IMR-90 (cell line): Measurements from ENCODE around the gene CNOT6. TPM values are rescaled to one million over a fixed set of nuclear protein-coding genes. Genes with fewer than 3 reads are reported as not detected.

Source experiments
- ATAC-seq: fragments of 200-7000 bp; cut with Tn5 transposase; 2 replicates; pipeline ENCODE4 v1.9.1; 2020; ENCODE audit warnings: low read depth, mild to moderate bottlenecking, moderate library complexity
- BruUV-seq: library from RNA; stranded (reverse); fragments of 400-500 nt; replicated peaks from 2 replicates; lab custom pipeline; 2021; lab: Mats Ljungman, UMichigan
- CTCF ChIA-PET: fragments of 300-600 bp; formaldehyde crosslinking; extraction: SDS; loops from one replicate; lab custom pipeline; 2021; ENCODE audit warnings: antibody characterized with exemption; lab: Yijun Ruan, JAX
- POLR2A ChIA-PET: fragments of 300-600 bp; sonication (Branson Sonifier 250); formaldehyde crosslinking; loops from one replicate; lab custom pipeline; 2022; ENCODE audit warnings: antibody characterized with exemption; ENCODE audit not compliant: unreplicated experiment; lab: Charles Lee
- DNase-seq: peaks from one replicate; pipeline ENCODE4 v3.0.0; 2013
- H2AFZ ChIP-seq: replicated peaks from 2 replicates; pipeline ENCODE3; 2013; ENCODE audit warnings: low read length, mild to moderate bottlenecking; ENCODE audit not compliant: poor library complexity
- H2AK5ac ChIP-seq: 2 replicates; pipeline ENCODE4 v1.6.1; 2013; ENCODE audit warnings: low read depth, low read length, inconsistent platforms
- H2AK9ac ChIP-seq: replicated peaks from 2 replicates; pipeline ENCODE3; 2013; ENCODE audit warnings: mild to moderate bottlenecking, low read depth, low read length, moderate library complexity; ENCODE audit not compliant: poor library complexity
- H2BK120ac ChIP-seq: 2 replicates; pipeline ENCODE4 v1.6.1; 2013; ENCODE audit warnings: low read depth, low read length, inconsistent platforms
- H2BK15ac ChIP-seq: 3 replicates; pipeline ENCODE4 v1.6.1; 2013; ENCODE audit warnings: low read depth, low read length, inconsistent platforms
- H2BK20ac ChIP-seq: 2 replicates; pipeline ENCODE4 v1.6.1; 2013; ENCODE audit warnings: low read depth, mild to moderate bottlenecking, inconsistent platforms, low read length, moderate library complexity
- H2BK5ac ChIP-seq: 2 replicates; pipeline ENCODE4 v1.6.1; 2013; ENCODE audit warnings: mild to moderate bottlenecking, low read depth, low read length, inconsistent platforms; ENCODE audit not compliant: poor library complexity, severe bottlenecking
- H3K14ac ChIP-seq: replicated peaks from 2 replicates; pipeline ENCODE4 v1.6.1; 2013; ENCODE audit warnings: low read depth, low read length, inconsistent platforms
- H3K18ac ChIP-seq: 2 replicates; pipeline ENCODE4 v1.6.1; 2013; ENCODE audit warnings: low read depth, low read length, control low read depth
- H3K23ac ChIP-seq: 2 replicates; pipeline ENCODE4 v1.6.1; 2013; ENCODE audit warnings: low read depth, low read length, inconsistent platforms
- H3K27ac ChIP-seq: 2 replicates; pipeline ENCODE4 v1.5.1; 2013; ENCODE audit warnings: mild to moderate bottlenecking, control low read depth, low read length; ENCODE audit not compliant: insufficient read depth
- H3K27me3 ChIP-seq: 2 replicates; pipeline ENCODE4 v1.6.1; 2013; ENCODE audit warnings: low read length; ENCODE audit not compliant: control insufficient read depth, insufficient read depth
- H3K36me3 ChIP-seq: 2 replicates; pipeline ENCODE4 v1.6.1; 2013; ENCODE audit warnings: low read length, mixed read lengths; ENCODE audit not compliant: control insufficient read depth, insufficient read depth
- H3K4ac ChIP-seq: 2 replicates; pipeline ENCODE4 v1.6.1; 2013; ENCODE audit warnings: low read depth, low read length, inconsistent platforms
- H3K4me1 ChIP-seq: 2 replicates; pipeline ENCODE4 v1.6.1; 2013; ENCODE audit warnings: low read length, mixed read lengths; ENCODE audit not compliant: control insufficient read depth, insufficient read depth
- H3K4me2 ChIP-seq: 2 replicates; pipeline ENCODE4 v1.6.1; 2013; ENCODE audit warnings: low read depth, mild to moderate bottlenecking, control low read depth, low read length, moderate library complexity
- H3K4me3 ChIP-seq: 2 replicates; pipeline ENCODE4 v1.5.1; 2013; ENCODE audit warnings: low read depth, mild to moderate bottlenecking, control low read depth, low read length, moderate library complexity; ENCODE audit not compliant: insufficient read depth
- H3K56ac ChIP-seq: 2 replicates; pipeline ENCODE4 v1.6.1; 2013; ENCODE audit warnings: low read length, inconsistent platforms; ENCODE audit not compliant: insufficient read depth; ENCODE audit errors: extremely low read depth
- H3K79me1 ChIP-seq, 2 experiments: 2 replicates each; pipeline ENCODE4 v1.6.1; 2013; ENCODE audit warnings: low read length in 2 of 2, inconsistent platforms in 1 of 2, low read depth in 1 of 2
- H3K9ac ChIP-seq: 2 replicates; pipeline ENCODE4 v1.6.1; 2013; ENCODE audit warnings: low read depth, low read length, control low read depth
- H3K9me1 ChIP-seq: 2 replicates; pipeline ENCODE4 v1.6.1; 2013; ENCODE audit warnings: low read length, inconsistent platforms; ENCODE audit not compliant: insufficient read depth
- H3K9me3 ChIP-seq: 2 replicates; pipeline ENCODE4 v1.6.1; 2013; ENCODE audit warnings: low read length; ENCODE audit not compliant: control insufficient read depth, insufficient read depth
- H4K20me1 ChIP-seq: 2 replicates; pipeline ENCODE4 v1.6.1; 2013; ENCODE audit warnings: low read length, inconsistent platforms; ENCODE audit not compliant: insufficient read depth
- H4K5ac ChIP-seq: 2 replicates; pipeline ENCODE4 v1.6.1; 2013; ENCODE audit warnings: mild to moderate bottlenecking, low read depth, low read length, control low read depth
- H4K8ac ChIP-seq, 2 experiments: 2 replicates each; pipeline ENCODE4 v1.6.1; 2013; ENCODE audit warnings: low read depth in 2 of 2, low read length in 2 of 2, control low read depth in 1 of 2, inconsistent platforms in 1 of 2
- H4K91ac ChIP-seq: 2 replicates; pipeline ENCODE4 v1.6.1; 2013; ENCODE audit warnings: low read depth, low read length, inconsistent platforms; ENCODE audit not compliant: insufficient read depth
- CTCF ChIP-seq: conservative IDR thresholded peaks from 2 replicates; pipeline ENCODE4 v1.5.1; 2012; ENCODE audit warnings: mild to moderate bottlenecking, low read depth, low read length, improper control_type of control experiment
- FOS ChIP-seq: fragments of 150-350 bp; IDR thresholded peaks from 2 replicates; pipeline ENCODE4 v1.6.1; 2016; ENCODE audit warnings: low read depth, low read length
- MAZ ChIP-seq: IDR thresholded peaks from 2 replicates; pipeline ENCODE4 v1.6.1; 2012; ENCODE audit warnings: low read depth, mild to moderate bottlenecking, low read length, improper control_type of control experiment, moderate library complexity, borderline replicate concordance
- RFX5 ChIP-seq: IDR thresholded peaks from 2 replicates; pipeline ENCODE4 v1.8.0; 2012; ENCODE audit warnings: low read depth, mild to moderate bottlenecking, low read length, moderate library complexity
- WGBS, 2 experiments: methylation state at CpG; one replicate each; pipeline versions ENCODE4 v1.1.5 to v1.1.7; 2013; ENCODE audit warnings: missing lambda C conversion rate in 2 of 2; ENCODE audit not compliant: insufficient read length in 1 of 2; ENCODE audit errors: extremely low coverage in 2 of 2; 5-methylcytosine and 5-hydroxymethylcytosine counted together
- dilution Hi-C: fragments of 300-500 bp; cut with HindIII; formaldehyde crosslinking; loops from one replicate; pipeline ENCODE4 v1.14.3; 2018; ENCODE audit warnings: low sequenced_read_pairs; ENCODE audit not compliant: unreplicated experiment
- in situ Hi-C: fragments of 300-500 bp; cut with MboI; formaldehyde crosslinking; loops from 3 replicates; pipeline ENCODE4 v1.14.3; 2019; ENCODE audit warnings: low sequenced_read_pairs, inconsistent platforms, mixed read lengths
- intact Hi-C: fragments of 100-400 bp; cut with micrococcal nuclease; formaldehyde crosslinking; loops from 2 replicates; pipeline ENCODE4 v1.10.0; 2022
- polyA plus RNA-seq, 3 experiments: library from polyadenylated mRNA; depleted of rRNA; stranded (reverse); fragments of >200 nt; gene quantifications; 2 replicates each; pipeline ENCODE4 v1.2.3, GENCODE V29; 2012; ENCODE audit warnings: low replicate concordance in 1 of 3
- total RNA-seq: library from RNA; depleted of rRNA; stranded (reverse); fragments of >200 nt; gene quantifications from 2 replicates; pipeline ENCODE4 v1.2.3, GENCODE V29; 2012

Gene CNOT6
- total and polyA plus RNA-seq, 2 of the 4 experiments (the other 2 are of a cell fraction): 9.7 to 10.8 TPM

DNA sequence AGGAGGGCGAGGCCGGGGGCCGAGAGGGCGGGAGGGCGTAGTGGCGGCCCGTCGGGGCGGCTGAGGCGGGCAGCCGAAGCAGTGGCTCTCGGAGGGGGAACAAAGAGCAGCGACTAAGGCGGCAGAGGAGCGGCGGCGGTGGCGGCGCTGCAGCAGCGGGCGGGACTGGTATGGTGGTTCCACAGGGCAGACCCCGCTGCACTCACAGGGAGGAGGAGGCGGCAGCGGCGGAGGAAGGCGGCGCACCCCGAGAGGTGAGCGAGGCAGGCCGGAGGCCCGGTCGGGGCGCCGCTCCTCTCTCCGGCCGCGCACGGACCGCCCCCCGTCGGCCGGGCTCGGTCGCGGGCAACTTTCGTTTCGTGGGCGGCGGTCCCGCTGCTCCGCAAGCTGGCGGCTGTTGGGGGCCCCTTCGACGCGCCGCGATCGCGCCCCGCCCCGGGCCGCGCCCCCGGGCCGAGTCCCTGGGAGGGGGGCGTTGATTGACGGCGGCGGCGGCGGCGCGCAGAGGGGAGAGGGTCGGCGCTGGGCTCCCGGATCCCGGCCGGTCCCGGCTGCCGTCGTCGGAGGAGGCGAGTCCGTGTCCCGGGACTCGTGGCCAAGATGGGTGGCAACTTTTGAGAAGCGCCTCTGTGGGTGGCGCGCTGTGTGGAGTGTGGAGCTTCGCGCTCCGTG lies 467 bp downstream of the CNOT6 start:
- H2BK20ac ChIP-seq: no peak overlapping the region
- peak; percentile 44 for ATAC-seq
- dilution Hi-C loops (no loop called here), intact Hi-C loops (loop anchor here (2.0 kb wide), 2 partner anchors 62 to 112 kb away; no protein-coding TSS in a partner anchor), in situ Hi-C loops (no loop called here)
- H2BK5ac ChIP-seq: peak overlapping the region; percentile 35
- peaks cover 24% of the 10 kb centered on the region; the same call in 1 of the 2 replicates for H4K20me1 ChIP-seq
- BruUV-seq: no TSS peak
- no peak overlapping the region for H3K23ac ChIP-seq
- no peak overlapping the region for H2AK5ac ChIP-seq
- H2BK120ac ChIP-seq: no peak overlapping the region
- no peak overlapping the region for H2BK15ac ChIP-seq
- peak overlapping the region; percentile 97 for H2AFZ ChIP-seq
- H3K56ac ChIP-seq: 0 out of 2 replicates have a peak overlapping the region, but pooled peaks have one; percentile 4
- H2AK9ac ChIP-seq: peak overlapping the region; percentile 97
- peaks cover 7% of the 10 kb centered on the region for H3K4me1 ChIP-seq
- peaks cover 7% of the 10 kb centered on the region for H3K9me1 ChIP-seq
- peak overlapping the region; percentile 84 for H3K27ac ChIP-seq
- POLR2A ChIA-PET: no interaction called here
- peak overlapping the region; percentile 90 for H3K4me3 ChIP-seq
- H3K36me3 ChIP-seq: peaks cover 6% of the 10 kb centered on the region
- DNase-seq: no peak
- WGBS, 2 experiments: 1% methylated on average over 16 of the region's 92 CpGs; no CpG with 5 or more reads in 1 of the 2 experiments
- H4K5ac ChIP-seq: 0 out of 2 replicates have a peak overlapping the region, but pooled peaks have one; percentile 19
- H3K27me3 ChIP-seq: no peaks in the 10 kb centered on the region
- H3K9ac ChIP-seq: peak overlapping the region; percentile 74
- peak overlapping the region; percentile 21; the same call in 1 of the 2 replicates for H4K91ac ChIP-seq
- CTCF ChIA-PET: no interaction called here
- H3K4me2 ChIP-seq: peak overlapping the region; percentile 81
- peaks cover 17 to 37% of the 10 kb centered on the region in 2 experiments; a peak in 3 of 4 replicates for H3K79me1 ChIP-seq
- no peak overlapping the region; the same call in 1 of the 2 replicates for H3K18ac ChIP-seq
- peak overlapping the region; percentile 76; the same call in 1 of the 2 replicates for H3K14ac ChIP-seq
- H3K4ac ChIP-seq: peak overlapping the region; percentile 16; the same call in 1 of the 2 replicates
- TF ChIP-seq RFX5 (no peak), MAZ (0 out of 2 replicates have a peak, but pooled peaks have one; percentile 15), CTCF (0 out of 2 replicates have a peak, but pooled peaks have one; percentile 2), FOS (no peak)
- H4K8ac ChIP-seq: peak overlapping the region in 1 of 2 experiments; percentile 60; a peak in 2 of 4 replicates
- no peaks in the 10 kb centered on the region for H3K9me3 ChIP-seq
